Caco-2 (cell line): ENCODE data around the gene GSKIP. TPM values are rescaled to one million over a fixed set of nuclear protein-coding genes. Genes with fewer than 3 reads are reported as not detected.

Source experiments
- BruUV-seq: library from RNA; stranded (reverse); fragments of 400-500 nt; replicated peaks from 2 replicates; lab custom pipeline; 2021; lab: Mats Ljungman, UMichigan
- CTCF ChIA-PET: fragments of 300-600 bp; sonication (Branson Sonifier 250); formaldehyde crosslinking; loops from one replicate; lab custom pipeline; 2022; ENCODE audit warnings: antibody characterized with exemption; lab: Charles Lee
- POLR2A ChIA-PET: fragments of 300-600 bp; sonication (Branson Sonifier 250); formaldehyde crosslinking; loops from one replicate; lab custom pipeline; 2022; ENCODE audit warnings: antibody characterized with exemption; lab: Charles Lee
- DNase-seq, 2 experiments: peaks; one replicate each; pipeline versions ENCODE4 v3.0.0 to v3.0.0-alpha.2; 2020 to 2022
- H3K27me3 ChIP-seq: replicated peaks from 2 replicates; pipeline ENCODE4 v1.6.0; 2011; ENCODE audit warnings: low read length; ENCODE audit not compliant: control insufficient read depth, insufficient read depth
- H3K36me3 ChIP-seq: 2 replicates; pipeline ENCODE4 v1.5.1; 2011; ENCODE audit warnings: low read length; ENCODE audit not compliant: control insufficient read depth, insufficient read depth
- H3K4me1 ChIP-seq: fragments of 250-450 bp; sonication (Bioruptor Pico); 2 replicates; pipeline ENCODE4 v1.5.1; 2020; ENCODE audit warnings: mild to moderate bottlenecking
- H3K4me3 ChIP-seq: 2 replicates; pipeline ENCODE4 v1.5.1; 2011; ENCODE audit warnings: low read depth, mild to moderate bottlenecking, control low read depth, low read length
- H3K9me3 ChIP-seq: fragments of 250-450 bp; sonication (Bioruptor Pico); 2 replicates; pipeline ENCODE4 v1.5.1; 2020; ENCODE audit warnings: mild to moderate bottlenecking, moderate library complexity
- H3K27ac Mint-ChIP-seq: one replicate; pipeline ENCODE4 v1.8.0; 2022; ENCODE audit warnings: mixed read lengths; ENCODE audit not compliant: unreplicated experiment
- H3K27me3 Mint-ChIP-seq: one replicate; pipeline ENCODE4 v1.8.0; 2022; ENCODE audit warnings: mixed read lengths; ENCODE audit not compliant: insufficient read depth, unreplicated experiment
- H3K36me3 Mint-ChIP-seq: one replicate; pipeline ENCODE4 v1.8.0; 2022; ENCODE audit warnings: mild to moderate bottlenecking, mixed read lengths; ENCODE audit not compliant: insufficient read depth, unreplicated experiment
- H3K4me1 Mint-ChIP-seq: one replicate; pipeline ENCODE4 v1.8.0; 2022; ENCODE audit warnings: low read depth, mixed read lengths; ENCODE audit not compliant: unreplicated experiment
- H3K4me3 Mint-ChIP-seq: one replicate; pipeline ENCODE4 v1.8.0; 2022; ENCODE audit warnings: mild to moderate bottlenecking, moderate library complexity, mixed read lengths; ENCODE audit not compliant: unreplicated experiment
- H3K9me3 Mint-ChIP-seq: one replicate; pipeline ENCODE4 v1.8.0; 2022; ENCODE audit warnings: mixed read lengths; ENCODE audit not compliant: unreplicated experiment
- intact Hi-C: fragments of 100-400 bp; cut with micrococcal nuclease; formaldehyde crosslinking; loops from one replicate; pipeline ENCODE4 v1.10.0; 2022; ENCODE audit not compliant: unreplicated experiment
- total RNA-seq: library from RNA; stranded (reverse); gene quantifications from 2 replicates; pipeline ENCODE4 v1.2.3, GENCODE V29; 2022
- TF ChIP-seq, protein P1 (sequence below), 2 experiments: fragments of 200-600 bp in 1 of 2; IDR thresholded peaks; 1 replicate in 1 of 2; 2 replicates in 1 of 2; pipeline versions ENCODE4 v1.5.1 to v1.8.0; 2011 to 2022; ENCODE audit warnings: antibody characterized with exemption in 1 of 2, control low read depth in 1 of 2, inconsistent platforms in 1 of 2, low read depth in 1 of 2, low read length in 1 of 2, mild to moderate bottlenecking in 1 of 2, moderate library complexity in 1 of 2; ENCODE audit not compliant: insufficient read depth in 1 of 2, severe bottlenecking in 1 of 2, unreplicated experiment in 1 of 2

The GSKIP gene
- total RNA-seq, 1 experiment from 2014 or later: 24.1 TPM

DNA sequence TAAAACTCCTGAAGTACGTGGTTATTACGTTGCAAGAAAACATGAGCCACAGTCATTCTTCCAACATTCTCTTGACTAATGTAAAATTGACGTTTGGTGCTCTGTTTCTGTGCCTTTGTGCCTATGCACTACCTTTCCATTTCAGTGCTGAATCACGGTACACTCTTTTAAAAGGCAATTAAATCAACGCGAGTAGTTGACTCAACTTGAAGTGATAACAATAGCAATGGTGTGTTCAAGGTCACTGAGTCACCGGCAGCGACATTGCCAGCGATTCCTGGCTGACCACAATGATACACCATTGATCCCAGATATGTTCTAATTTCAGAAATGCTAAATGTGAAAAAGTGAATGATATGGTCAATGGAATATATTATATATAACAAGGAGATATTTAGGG, 46.4 kb downstream of the GSKIP start:
- ChIA-PET CTCF (no interaction called here), POLR2A (no interaction called here)
- Histone ChIP-seq H3K9me3 (no peaks in the 10 kb centered on the region), H3K27me3 (no peaks in the 10 kb centered on the region), H3K36me3 (no peaks in the 10 kb centered on the region), H3K4me1 (no peaks in the 10 kb centered on the region), H3K4me3 (no peak overlapping the region)
- TF ChIP-seq, protein P1, sequence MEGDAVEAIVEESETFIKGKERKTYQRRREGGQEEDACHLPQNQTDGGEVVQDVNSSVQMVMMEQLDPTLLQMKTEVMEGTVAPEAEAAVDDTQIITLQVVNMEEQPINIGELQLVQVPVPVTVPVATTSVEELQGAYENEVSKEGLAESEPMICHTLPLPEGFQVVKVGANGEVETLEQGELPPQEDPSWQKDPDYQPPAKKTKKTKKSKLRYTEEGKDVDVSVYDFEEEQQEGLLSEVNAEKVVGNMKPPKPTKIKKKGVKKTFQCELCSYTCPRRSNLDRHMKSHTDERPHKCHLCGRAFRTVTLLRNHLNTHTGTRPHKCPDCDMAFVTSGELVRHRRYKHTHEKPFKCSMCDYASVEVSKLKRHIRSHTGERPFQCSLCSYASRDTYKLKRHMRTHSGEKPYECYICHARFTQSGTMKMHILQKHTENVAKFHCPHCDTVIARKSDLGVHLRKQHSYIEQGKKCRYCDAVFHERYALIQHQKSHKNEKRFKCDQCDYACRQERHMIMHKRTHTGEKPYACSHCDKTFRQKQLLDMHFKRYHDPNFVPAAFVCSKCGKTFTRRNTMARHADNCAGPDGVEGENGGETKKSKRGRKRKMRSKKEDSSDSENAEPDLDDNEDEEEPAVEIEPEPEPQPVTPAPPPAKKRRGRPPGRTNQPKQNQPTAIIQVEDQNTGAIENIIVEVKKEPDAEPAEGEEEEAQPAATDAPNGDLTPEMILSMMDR (IDR thresholded peaks at IDR 0.05; ENCODE audit: insufficient read depth in 1 of 2, low read depth in 1 of 2, low read length in 1 of 2, severe bottlenecking in 1 of 2, unreplicated experiment in 1 of 2): no peak
- no TSS peak for BruUV-seq
- Mint-ChIP-seq H3K27ac (no peak overlapping the region), H3K4me1 (no peaks in the 10 kb centered on the region), H3K9me3 (no peaks in the 10 kb centered on the region), H3K4me3 (no peak overlapping the region), H3K36me3 (no peaks in the 10 kb centered on the region), H3K27me3 (no peaks in the 10 kb centered on the region)
- no peak for DNase-seq
- intact Hi-C loops: no loop called here

GRCh38 chr14:96410119-96410518, 46.8 kb downstream of the GSKIP start:
- Mint-ChIP-seq H3K4me1 (no peaks in the 10 kb centered on the region), H3K27me3 (no peaks in the 10 kb centered on the region), H3K36me3 (no peaks in the 10 kb centered on the region), H3K4me3 (no peak overlapping the region), H3K27ac (no peak overlapping the region), H3K9me3 (no peaks in the 10 kb centered on the region)
- intact Hi-C loops: no loop called here
- Histone ChIP-seq H3K9me3 (no peaks in the 10 kb centered on the region), H3K4me3 (no peak overlapping the region), H3K36me3 (no peaks in the 10 kb centered on the region), H3K4me1 (no peaks in the 10 kb centered on the region), H3K27me3 (no peaks in the 10 kb centered on the region)
- TF ChIP-seq, protein P1 (IDR thresholded peaks at IDR 0.05; ENCODE audit: insufficient read depth in 1 of 2, low read depth in 1 of 2, low read length in 1 of 2, severe bottlenecking in 1 of 2, unreplicated experiment in 1 of 2): no peak
- CTCF ChIA-PET: no interaction called here
- POLR2A ChIA-PET: no interaction called here
- BruUV-seq: no TSS peak
- no peak for DNase-seq

DNA sequence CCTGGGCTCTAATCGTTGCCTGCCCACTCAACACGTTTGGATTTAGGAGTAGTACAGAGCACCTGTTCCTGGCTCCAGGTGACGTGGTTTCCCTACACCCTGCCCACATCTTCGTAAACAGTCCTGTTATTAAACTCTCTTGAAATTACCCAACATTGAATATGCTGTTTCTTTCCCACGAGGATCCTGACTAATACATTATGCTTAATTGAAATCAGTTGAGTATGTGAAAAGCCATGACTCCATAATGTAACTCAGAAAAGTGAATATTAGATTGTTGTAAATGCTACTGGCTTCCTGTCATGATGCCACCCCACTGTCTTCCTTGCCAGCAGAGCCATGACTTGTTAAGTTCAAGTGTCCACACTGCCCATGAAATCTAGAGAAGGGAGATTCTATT, 50.2 kb downstream of the GSKIP start:
- no peak overlapping the region for H3K4me3 ChIP-seq
- BruUV-seq: no TSS peak
- H3K27ac Mint-ChIP-seq: no peak overlapping the region
- intact Hi-C loops: no loop called here
- no peaks in the 10 kb centered on the region for H3K4me1 Mint-ChIP-seq
- ChIA-PET CTCF (no interaction called here), POLR2A (no interaction called here)
- no peaks in the 10 kb centered on the region for H3K4me1 ChIP-seq
- no peak overlapping the region for H3K4me3 Mint-ChIP-seq
- no peaks in the 10 kb centered on the region for H3K9me3 ChIP-seq
- no peaks in the 10 kb centered on the region for H3K9me3 Mint-ChIP-seq
- TF ChIP-seq, protein P1 (IDR thresholded peaks at IDR 0.05; ENCODE audit: insufficient read depth in 1 of 2, low read depth in 1 of 2, low read length in 1 of 2, severe bottlenecking in 1 of 2, unreplicated experiment in 1 of 2): no peak
- no peaks in the 10 kb centered on the region for H3K27me3 ChIP-seq
- no peak for DNase-seq
- no peaks in the 10 kb centered on the region for H3K27me3 Mint-ChIP-seq
- H3K36me3 ChIP-seq: no peaks in the 10 kb centered on the region
- H3K36me3 Mint-ChIP-seq: no peaks in the 10 kb centered on the region
